Ishikawa (cell line): ENCODE results near the gene FABP6.

Source experiments
- CEBPB ChIP-seq: IDR thresholded peaks from 2 replicates; pipeline ENCODE4 v1.6.1; 2012
- CREB1 ChIP-seq: IDR thresholded peaks from 2 replicates; pipeline ENCODE4 v1.6.1; 2012; ENCODE audit warnings: low read depth
- EGR1 ChIP-seq: IDR thresholded peaks from 2 replicates; pipeline ENCODE4 v1.6.1; 2012
- EP300 ChIP-seq: IDR thresholded peaks from 2 replicates; pipeline ENCODE4 v1.6.1; 2012; ENCODE audit warnings: borderline replicate concordance
- FOXM1 ChIP-seq: IDR thresholded peaks from 2 replicates; pipeline ENCODE4 v1.6.1; 2012; ENCODE audit warnings: low read depth, borderline replicate concordance
- MAX ChIP-seq: IDR thresholded peaks from 2 replicates; pipeline ENCODE4 v1.6.1; 2012
- NFIC ChIP-seq: IDR thresholded peaks from 2 replicates; pipeline ENCODE4 v1.6.1; 2012
- RAD21 ChIP-seq: IDR thresholded peaks from 2 replicates; pipeline ENCODE4 v1.6.1; 2012; ENCODE audit warnings: low read depth
- TAF1 ChIP-seq: IDR thresholded peaks from 2 replicates; pipeline ENCODE4 v1.6.1; 2012; ENCODE audit warnings: low read depth, mild to moderate bottlenecking
- TCF12 ChIP-seq: IDR thresholded peaks from 2 replicates; pipeline ENCODE4 v1.6.1; 2012; ENCODE audit warnings: low read depth
- TEAD4 ChIP-seq: IDR thresholded peaks from 2 replicates; pipeline ENCODE4 v1.6.1; 2012
- YY1 ChIP-seq: IDR thresholded peaks from 2 replicates; pipeline ENCODE4 v1.6.1; 2012; ENCODE audit warnings: low read depth
- ZBTB7A ChIP-seq: IDR thresholded peaks from 2 replicates; pipeline ENCODE4 v1.6.1; 2012; ENCODE audit warnings: low read depth
- TF ChIP-seq, protein P1 (sequence below): IDR thresholded peaks from 2 replicates; pipeline ENCODE4 v1.6.1; 2012; ENCODE audit warnings: low read depth, mild to moderate bottlenecking
- TF ChIP-seq, protein P2 (sequence below): IDR thresholded peaks from 2 replicates; pipeline ENCODE4 v1.6.1; 2012

FABP6 gene

GRCh38 chr5:160229190-160229742 lies at the start of gene FABP6:
Gene FABP6 (plus strand): TSS chr5:160229506. CDS start chr5:160229558, 52 bp downstream.
- TF ChIP-seq ZBTB7A (no peak), TEAD4 (no peak), CREB1 (no peak), TAF1 (no peak), EGR1 (no peak), TCF12 (no peak), RAD21 (no peak), YY1 (no peak), NFIC (no peak), MAX (no peak), CEBPB (no peak), FOXM1 (no peak), EP300 (no peak)
- TF ChIP-seq, protein P1, sequence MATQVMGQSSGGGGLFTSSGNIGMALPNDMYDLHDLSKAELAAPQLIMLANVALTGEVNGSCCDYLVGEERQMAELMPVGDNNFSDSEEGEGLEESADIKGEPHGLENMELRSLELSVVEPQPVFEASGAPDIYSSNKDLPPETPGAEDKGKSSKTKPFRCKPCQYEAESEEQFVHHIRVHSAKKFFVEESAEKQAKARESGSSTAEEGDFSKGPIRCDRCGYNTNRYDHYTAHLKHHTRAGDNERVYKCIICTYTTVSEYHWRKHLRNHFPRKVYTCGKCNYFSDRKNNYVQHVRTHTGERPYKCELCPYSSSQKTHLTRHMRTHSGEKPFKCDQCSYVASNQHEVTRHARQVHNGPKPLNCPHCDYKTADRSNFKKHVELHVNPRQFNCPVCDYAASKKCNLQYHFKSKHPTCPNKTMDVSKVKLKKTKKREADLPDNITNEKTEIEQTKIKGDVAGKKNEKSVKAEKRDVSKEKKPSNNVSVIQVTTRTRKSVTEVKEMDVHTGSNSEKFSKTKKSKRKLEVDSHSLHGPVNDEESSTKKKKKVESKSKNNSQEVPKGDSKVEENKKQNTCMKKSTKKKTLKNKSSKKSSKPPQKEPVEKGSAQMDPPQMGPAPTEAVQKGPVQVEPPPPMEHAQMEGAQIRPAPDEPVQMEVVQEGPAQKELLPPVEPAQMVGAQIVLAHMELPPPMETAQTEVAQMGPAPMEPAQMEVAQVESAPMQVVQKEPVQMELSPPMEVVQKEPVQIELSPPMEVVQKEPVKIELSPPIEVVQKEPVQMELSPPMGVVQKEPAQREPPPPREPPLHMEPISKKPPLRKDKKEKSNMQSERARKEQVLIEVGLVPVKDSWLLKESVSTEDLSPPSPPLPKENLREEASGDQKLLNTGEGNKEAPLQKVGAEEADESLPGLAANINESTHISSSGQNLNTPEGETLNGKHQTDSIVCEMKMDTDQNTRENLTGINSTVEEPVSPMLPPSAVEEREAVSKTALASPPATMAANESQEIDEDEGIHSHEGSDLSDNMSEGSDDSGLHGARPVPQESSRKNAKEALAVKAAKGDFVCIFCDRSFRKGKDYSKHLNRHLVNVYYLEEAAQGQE, result no peak
- TF ChIP-seq, protein P2, sequence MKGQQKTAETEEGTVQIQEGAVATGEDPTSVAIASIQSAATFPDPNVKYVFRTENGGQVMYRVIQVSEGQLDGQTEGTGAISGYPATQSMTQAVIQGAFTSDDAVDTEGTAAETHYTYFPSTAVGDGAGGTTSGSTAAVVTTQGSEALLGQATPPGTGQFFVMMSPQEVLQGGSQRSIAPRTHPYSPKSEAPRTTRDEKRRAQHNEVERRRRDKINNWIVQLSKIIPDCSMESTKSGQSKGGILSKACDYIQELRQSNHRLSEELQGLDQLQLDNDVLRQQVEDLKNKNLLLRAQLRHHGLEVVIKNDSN, result no peak

DNA sequence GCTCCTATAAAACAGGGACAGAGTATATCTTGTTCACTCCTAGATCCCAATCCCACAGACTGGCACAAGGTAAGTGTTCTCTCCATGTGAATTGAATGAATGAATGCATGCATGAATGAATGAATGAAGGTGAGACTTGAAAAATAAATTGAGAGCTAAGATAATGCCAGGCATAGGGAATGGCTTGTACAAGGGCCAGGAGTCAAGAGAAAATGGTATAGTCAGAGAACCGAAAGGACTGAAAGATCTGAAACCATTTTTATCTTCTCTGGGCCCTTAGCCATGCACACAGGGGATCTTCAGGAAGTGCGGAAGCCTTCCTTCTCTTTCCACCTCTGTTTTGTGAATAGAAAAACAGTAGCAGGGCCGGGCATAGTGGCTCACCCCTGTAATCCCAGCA lies 48.4 kb upstream of the FABP6 start:
- no peak for TF ChIP-seq NFIC
- no peak for TF ChIP-seq TEAD4
- TF ChIP-seq, protein P2, result no peak
- TF ChIP-seq YY1, result no peak
- no peak for TF ChIP-seq TAF1

GRCh38 chr5:160181965-160182622 lies 47.2 kb upstream of the FABP6 start:
- no peak for TF ChIP-seq TCF12
- no peak for TF ChIP-seq FOXM1
- TF ChIP-seq CEBPB, result no peak
- TF ChIP-seq TAF1, result no peak
- TF ChIP-seq ZBTB7A, result no peak
- no peak for TF ChIP-seq EGR1
- TF ChIP-seq, protein P1, result no peak
- TF ChIP-seq YY1, result no peak
- no peak for TF ChIP-seq TEAD4
- TF ChIP-seq RAD21, result no peak
- TF ChIP-seq, protein P2, result no peak
- no peak for TF ChIP-seq MAX
- no peak for TF ChIP-seq CREB1
- no peak for TF ChIP-seq NFIC
- TF ChIP-seq EP300, result no peak

DNA sequence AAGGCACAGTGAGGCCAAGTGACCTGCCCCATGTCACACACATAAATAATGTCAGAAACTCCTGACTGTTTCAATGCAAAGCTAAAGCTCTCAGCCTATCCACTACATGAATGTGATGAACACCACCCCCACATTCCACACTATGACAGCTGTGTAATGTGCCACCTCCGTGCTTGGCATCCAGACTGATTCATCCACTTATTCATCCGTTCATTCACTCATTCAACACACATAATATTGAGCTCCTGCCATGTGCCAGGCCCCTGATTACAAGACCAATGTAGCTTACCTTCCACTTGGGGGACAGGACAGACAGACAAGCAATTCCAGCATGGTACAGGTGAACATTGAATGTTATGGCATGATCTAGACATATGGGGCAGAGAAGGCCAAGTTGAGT lies 46.2 kb upstream of the FABP6 start:
- TF ChIP-seq NFIC (no peak), EP300 (no peak), CEBPB (no peak), ZBTB7A (no peak)
- TF ChIP-seq, protein P2, result no peak

GRCh38 chr5:160185626-160186360 lies 43.5 kb upstream of the FABP6 start:
- TF ChIP-seq FOXM1, result no peak
- TF ChIP-seq ZBTB7A, result no peak
- TF ChIP-seq NFIC, result no peak
- TF ChIP-seq CREB1, result no peak
- no peak for TF ChIP-seq EP300
- TF ChIP-seq TEAD4, result no peak
